ENCODE data around the gene ITGAE.

ITGAE gene

DNA sequence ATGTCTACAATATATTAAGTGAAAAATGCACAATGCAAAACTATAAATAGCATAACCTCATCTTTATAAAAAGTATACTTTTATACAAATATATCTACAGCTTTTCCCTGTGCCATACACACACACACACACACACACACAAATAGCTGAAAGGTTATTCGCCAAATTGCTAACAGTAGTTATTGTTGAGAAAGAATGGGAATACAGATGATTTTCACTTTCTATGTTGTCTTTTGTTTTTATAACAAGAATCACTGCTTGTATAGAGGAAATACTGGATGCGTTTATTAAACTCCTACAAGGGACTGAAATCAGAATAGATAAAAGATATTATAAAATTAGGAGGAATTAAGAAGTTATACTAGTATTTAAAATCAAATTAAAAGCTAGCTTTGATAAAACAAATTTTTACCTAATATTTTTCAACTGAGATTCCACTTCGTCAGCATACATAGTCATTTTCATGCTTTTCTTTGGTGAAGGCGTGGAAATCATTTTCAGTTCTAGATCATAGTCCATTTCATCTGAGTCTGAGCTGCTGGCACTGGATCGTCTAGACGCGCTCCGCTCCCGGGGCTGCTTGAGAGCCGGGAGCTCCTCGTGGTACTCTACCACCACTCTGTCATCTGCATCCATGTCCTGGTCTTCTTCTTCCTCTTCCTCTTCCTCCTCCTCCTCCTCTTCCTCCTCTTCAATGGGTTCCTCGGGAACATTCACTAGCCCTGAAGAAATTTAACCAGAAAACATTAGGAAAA, 17.0 kb upstream of the ITGAE start:
- DNase-seq = no peak

DNA sequence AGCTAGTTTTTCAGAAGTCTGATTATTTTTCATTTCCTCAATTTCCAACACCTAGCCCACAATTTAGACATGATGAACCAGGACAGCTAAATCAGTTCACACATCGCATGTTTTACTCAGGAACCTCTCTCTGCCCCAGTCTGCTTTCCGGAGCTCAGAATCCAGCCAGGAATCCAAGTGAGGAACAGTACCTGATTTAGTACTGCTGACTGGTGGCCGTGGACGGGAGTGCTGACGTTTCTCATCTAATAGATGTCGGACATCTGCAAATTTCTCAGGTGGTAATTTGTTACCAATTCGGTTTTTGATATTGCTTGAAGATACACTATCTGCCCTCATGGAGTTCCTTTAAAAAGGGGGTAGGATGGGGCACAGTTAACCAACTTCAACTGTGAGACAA, 14.9 kb upstream of the ITGAE start:
- no peak for DNase-seq

GRCh38 chr17:3815122-3815521, 14.1 kb upstream of the ITGAE start:
- DNase-seq = no peak

GRCh38 chr17:3814361-3814760, 13.4 kb upstream of the ITGAE start:
- DNase-seq = no peak

DNA sequence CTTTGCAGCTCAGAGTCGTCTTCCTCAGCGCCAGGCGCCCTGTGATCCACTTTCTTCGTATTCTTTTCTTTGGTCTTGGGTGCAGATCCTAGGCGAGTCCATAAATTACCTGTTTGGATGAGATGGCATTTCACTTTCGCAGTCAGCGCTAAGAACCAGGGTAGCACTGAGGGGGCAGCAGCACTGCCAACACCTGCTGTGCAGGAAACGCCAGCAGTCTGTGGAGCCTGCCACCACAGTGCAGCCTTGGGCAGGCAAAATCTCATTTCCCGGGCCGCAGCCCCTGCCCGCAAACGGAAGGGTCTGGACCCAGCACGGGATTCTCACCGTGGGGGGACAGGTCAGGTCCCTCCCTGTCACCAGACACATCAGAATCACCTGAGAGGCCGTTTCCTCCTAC, 12.2 kb upstream of the ITGAE start:
- DNase-seq = no peak

- DNase-seq = no peak
Observed at GRCh38 chr17:3812771-3813170, 11.8 kb upstream of the ITGAE start.

GRCh38 chr17:3812284-3812683, 11.3 kb upstream of the ITGAE start:
- no peak for DNase-seq

DNA sequence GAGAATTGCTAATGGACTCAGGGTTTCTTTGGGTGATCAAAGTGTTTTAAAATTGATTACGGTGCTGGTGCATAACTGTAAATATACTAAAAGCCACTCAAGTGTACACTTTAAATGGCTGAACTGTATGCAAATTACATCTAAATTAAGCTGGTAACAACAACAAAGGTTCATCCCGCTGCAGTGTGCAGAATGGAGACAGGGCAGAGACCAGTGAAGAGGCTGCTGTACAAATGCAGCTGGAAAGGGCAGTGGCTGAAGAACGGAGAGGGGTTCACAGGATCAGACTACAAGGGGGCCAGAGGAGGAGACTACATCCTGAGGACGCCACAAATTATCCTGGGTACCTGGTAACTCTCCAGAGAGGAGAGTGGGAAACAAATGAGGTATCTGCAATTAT, 9.0 kb upstream of the ITGAE start:
- DNase-seq = no peak

GRCh38 chr17:3809135-3809534, 8.1 kb upstream of the ITGAE start:
- no peak for DNase-seq

GRCh38 chr17:3808701-3809100, 7.7 kb upstream of the ITGAE start:
- DNase-seq = no peak

DNA sequence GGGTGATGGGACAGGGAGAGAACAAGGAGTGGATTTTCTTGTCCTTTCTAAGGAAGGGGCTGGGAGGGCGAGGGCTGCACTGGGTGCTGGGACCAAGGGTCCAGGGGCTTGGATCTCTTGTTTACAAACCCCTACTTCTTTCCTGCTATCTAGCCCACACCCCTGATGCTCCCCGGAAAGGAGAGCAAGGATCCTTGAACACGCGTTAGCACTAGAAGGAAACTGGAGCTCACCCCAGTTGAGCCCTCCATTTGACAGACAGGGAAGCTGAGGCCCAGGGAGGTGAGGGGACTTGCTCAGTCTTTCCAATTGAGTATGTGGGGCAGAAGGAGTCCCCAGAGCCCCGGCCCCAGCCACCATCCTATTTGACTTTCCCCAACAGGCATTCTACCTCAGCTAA, 4.6 kb upstream of the ITGAE start:
- no peak for DNase-seq

- DNase-seq = no peak
Observed at GRCh38 chr17:3804503-3804931, 3.5 kb upstream of the ITGAE start.

- DNase-seq = no peak
Observed at GRCh38 chr17:3803308-3803640, 2.3 kb upstream of the ITGAE start.

- DNase-seq = peak; percentile 80
Observed at GRCh38 chr17:3802461-3803307, 1.7 kb upstream of the ITGAE start.

DNA sequence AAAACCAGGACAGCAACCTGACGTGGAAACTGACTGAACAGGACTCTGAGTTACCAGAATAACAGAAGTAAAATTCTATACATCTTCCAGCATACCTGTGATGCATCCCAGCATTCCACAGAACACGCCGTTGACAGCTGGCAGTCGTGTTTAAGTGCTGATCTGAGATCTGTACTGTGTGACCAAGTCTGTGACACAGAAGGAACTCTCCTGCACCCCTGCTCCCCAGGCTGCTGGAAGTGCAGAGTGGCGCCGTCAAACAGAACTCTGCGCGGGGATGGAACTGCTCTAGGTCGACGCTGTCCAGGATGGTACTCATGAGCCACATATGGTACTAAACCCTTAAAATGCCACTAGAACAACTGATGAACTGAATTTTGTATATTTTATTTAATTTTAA, 804 bp upstream of the ITGAE start:
- no peak for DNase-seq

- DNase-seq = no peak
Observed at GRCh38 chr17:3801347-3801746, 359 bp upstream of the ITGAE start.

DNA sequence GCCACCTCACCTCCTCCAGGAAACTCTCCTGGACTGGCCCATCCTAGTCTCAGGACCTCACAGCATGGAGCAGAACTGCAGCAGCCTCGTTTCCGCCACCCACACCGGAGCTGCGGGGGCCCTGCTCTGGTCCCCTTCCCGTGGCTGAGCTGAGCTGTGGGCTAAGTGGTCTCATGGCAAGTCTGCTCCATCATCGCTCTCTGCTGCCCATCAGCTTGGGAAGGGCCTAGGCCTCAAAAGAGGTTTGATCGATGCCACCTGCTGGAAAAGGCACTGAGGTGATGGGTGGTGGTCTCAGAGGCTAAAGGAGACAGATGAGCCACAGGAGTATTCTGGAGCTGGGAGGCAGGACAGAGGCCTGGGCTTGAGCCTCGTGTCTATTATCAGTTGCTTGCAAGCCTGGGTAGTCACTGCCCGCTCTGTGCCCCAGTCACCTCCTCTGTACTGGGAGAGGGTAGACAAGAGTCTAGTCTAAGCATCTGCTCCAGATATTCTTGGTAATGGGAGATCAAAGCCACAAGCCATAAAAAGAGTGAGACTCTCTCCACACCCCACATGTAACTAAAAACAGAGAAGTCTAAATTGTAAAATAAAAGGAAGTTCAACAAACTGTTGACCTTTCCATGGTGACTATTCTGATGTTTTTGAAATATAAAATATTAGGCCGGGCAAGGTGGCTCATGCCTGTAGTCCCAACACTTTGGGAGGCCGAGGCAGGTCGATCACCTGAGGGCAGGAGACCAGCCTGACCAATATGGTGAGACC, 1.6 kb downstream of the ITGAE start:
- no peak for DNase-seq

DNA sequence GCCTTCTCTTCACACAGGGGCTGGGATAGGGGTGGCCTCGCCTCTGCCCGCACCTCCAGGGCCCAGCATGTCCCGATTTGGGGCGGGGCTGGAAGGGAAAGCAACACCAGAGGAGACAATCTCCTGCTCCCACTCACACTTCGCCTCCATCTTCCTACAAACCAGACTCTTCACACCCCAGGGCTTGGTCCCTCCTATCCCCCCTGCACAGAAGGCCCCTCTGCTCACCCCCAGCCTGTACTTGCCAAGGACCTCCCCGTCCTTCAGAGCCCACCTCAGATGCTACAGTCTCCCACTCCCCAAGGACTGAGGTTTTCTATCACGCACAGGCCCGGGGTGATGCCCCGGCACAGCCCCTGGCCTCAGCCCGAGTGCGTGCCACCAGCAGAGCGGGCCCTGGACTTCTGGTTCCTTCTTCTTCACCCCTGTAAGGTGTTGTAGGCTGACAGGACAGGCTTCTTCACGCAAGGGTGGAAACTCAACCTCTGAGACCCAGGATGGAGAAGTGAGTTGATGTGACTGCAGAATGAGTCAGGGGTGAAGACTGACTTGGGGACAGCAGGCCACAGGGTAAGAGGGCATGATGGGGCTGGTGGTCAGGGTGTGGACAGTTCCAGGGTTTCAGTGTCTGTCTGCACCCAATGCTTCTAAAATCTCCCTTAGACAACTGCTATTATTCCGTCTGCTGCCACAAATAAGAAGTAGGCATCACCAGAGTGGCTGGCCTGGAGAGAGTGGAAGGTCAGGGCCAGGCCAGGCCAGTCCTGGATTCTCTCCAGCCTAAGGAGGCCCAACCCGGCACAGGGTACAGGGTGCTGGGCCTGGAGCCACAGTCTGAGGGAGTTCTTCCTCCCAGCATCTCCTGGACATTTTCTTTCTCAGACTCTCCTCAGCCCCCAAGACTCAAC, 2.5 kb downstream of the ITGAE start:
- no peak for DNase-seq

DNA sequence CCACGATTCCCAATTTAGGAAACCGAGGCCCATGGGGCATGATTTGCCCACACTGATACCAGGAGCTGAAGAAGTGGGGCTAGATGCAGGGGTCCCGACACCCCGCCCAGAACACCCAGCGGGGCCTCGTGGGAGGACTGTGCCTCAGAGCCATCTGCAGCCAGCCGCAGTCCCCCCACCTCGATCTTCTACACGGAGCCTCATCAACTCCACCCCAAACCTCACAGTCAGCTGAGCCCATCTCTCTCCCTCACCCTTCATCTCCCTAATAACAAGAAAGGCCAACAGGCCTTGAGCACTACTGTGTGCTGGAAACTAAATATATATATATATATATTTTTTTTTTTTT, 4.2 kb downstream of the ITGAE start:
- DNase-seq = no peak

- no peak for DNase-seq
Observed at GRCh38 chr17:3796110-3796821, 4.7 kb downstream of the ITGAE start.

GRCh38 chr17:3795390-3796102, 5.4 kb downstream of the ITGAE start:
- DNase-seq = no peak
